Chondrocyte (in vitro differentiated cells): ENCODE data around the gene TMEM135. TPM values are rescaled to one million over a fixed set of nuclear protein-coding genes. Genes with fewer than 3 reads are reported as not detected.

Experiments used
- DNase-seq: peaks from one replicate; pipeline ENCODE4 v3.0.0; 2021; ENCODE audit warnings: mixed read lengths, low spot score
- H3K27ac Mint-ChIP-seq: one replicate; pipeline ENCODE4 v1.8.0; 2021; ENCODE audit warnings: mild to moderate bottlenecking, moderate library complexity, mixed read lengths; ENCODE audit not compliant: unreplicated experiment
- H3K27me3 Mint-ChIP-seq: 2 replicates; pipeline ENCODE4 v1.8.0; 2021; ENCODE audit warnings: low read depth, mixed read lengths
- H3K36me3 Mint-ChIP-seq: 2 replicates; pipeline ENCODE4 v1.8.0; 2021; ENCODE audit warnings: low read depth, mixed read lengths
- H3K4me1 Mint-ChIP-seq: 2 replicates; pipeline ENCODE4 v1.8.0; 2021; ENCODE audit warnings: low read depth, mild to moderate bottlenecking, mixed read lengths
- H3K4me3 Mint-ChIP-seq: one replicate; pipeline ENCODE4 v1.8.0; 2021; ENCODE audit warnings: mild to moderate bottlenecking, moderate library complexity, mixed read lengths; ENCODE audit not compliant: unreplicated experiment
- H3K9me3 Mint-ChIP-seq: 2 replicates; pipeline ENCODE4 v1.8.0; 2021; ENCODE audit warnings: low read depth, mixed read lengths
- total RNA-seq: library from RNA; stranded (reverse); gene quantifications from 3 replicates; pipeline ENCODE4 v1.2.1, GENCODE V29; 2021
- TF ChIP-seq, protein P1 (sequence below): fragments of 200-600 bp; sonication (generic); IDR thresholded peaks from 2 replicates; pipeline ENCODE4 v1.5.0; 2021; ENCODE audit warnings: antibody characterized with exemption, mild to moderate bottlenecking, moderate library complexity

TMEM135 gene
- total RNA-seq, 1 donor from 2014 or later, result 13.3 TPM

- no peak overlapping the region for H3K27ac Mint-ChIP-seq
- no peaks in the 10 kb centered on the region for H3K36me3 Mint-ChIP-seq
- no peak overlapping the region for H3K4me3 Mint-ChIP-seq
- H3K27me3 Mint-ChIP-seq, result no peaks in the 10 kb centered on the region
- H3K4me1 Mint-ChIP-seq, result peaks cover 4% of the 10 kb centered on the region
- peaks cover 5% of the 10 kb centered on the region for H3K9me3 Mint-ChIP-seq
- TF ChIP-seq, protein P1, sequence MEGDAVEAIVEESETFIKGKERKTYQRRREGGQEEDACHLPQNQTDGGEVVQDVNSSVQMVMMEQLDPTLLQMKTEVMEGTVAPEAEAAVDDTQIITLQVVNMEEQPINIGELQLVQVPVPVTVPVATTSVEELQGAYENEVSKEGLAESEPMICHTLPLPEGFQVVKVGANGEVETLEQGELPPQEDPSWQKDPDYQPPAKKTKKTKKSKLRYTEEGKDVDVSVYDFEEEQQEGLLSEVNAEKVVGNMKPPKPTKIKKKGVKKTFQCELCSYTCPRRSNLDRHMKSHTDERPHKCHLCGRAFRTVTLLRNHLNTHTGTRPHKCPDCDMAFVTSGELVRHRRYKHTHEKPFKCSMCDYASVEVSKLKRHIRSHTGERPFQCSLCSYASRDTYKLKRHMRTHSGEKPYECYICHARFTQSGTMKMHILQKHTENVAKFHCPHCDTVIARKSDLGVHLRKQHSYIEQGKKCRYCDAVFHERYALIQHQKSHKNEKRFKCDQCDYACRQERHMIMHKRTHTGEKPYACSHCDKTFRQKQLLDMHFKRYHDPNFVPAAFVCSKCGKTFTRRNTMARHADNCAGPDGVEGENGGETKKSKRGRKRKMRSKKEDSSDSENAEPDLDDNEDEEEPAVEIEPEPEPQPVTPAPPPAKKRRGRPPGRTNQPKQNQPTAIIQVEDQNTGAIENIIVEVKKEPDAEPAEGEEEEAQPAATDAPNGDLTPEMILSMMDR, result no peak
- no peak for DNase-seq
Measured at GRCh38 chr11:87134524-87135106, 96.9 kb downstream of the TMEM135 start.

DNA sequence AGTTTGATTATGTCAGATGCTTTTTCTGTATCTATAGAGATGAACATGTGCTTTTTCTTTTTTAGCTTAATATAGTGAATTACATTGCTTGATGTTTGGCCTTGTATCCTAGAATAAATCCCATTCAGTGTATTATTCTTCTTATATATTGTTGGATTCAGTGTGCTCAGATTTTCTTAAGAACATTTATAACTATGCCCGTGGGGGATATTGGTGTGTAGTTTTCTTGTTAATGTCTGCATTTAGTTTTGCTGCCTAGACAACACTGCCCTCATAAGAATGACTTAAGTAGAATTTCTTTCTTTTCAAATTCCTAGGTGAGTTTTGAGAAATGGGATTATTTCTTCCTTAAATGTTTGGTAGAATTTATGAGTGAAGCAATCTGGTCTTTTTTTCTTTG lies 98.5 kb downstream of the TMEM135 start:
- Mint-ChIP-seq H3K4me3 (no peak overlapping the region), H3K4me1 (peaks cover 4% of the 10 kb centered on the region), H3K27ac (no peak overlapping the region), H3K36me3 (peaks cover 3% of the 10 kb centered on the region), H3K27me3 (no peaks in the 10 kb centered on the region), H3K9me3 (peaks cover 10% of the 10 kb centered on the region)
- TF ChIP-seq, protein P1, result no peak
- DNase-seq, result no peak

DNA sequence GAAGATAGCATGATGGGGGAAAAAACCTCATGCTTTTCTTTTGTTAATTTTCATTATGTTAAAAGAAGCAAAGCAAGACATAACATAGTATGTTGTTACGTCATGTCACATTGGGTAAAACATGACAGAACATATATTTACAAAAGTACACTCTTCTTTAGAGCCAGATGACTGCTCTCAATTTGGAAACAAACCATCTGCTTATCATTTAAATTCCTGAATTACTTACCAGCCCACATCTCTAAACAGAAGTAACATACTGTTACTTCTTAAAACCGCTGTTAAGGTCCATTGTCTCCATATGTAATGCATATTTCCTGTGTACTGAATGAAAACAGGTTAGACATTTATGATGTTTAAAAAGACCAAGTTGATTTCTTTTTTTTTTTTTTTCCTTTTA lies 100.0 kb downstream of the TMEM135 start:
- Mint-ChIP-seq H3K27ac (no peak overlapping the region), H3K4me3 (no peak overlapping the region), H3K36me3 (peaks cover 3% of the 10 kb centered on the region), H3K27me3 (no peaks in the 10 kb centered on the region), H3K4me1 (peaks cover 4% of the 10 kb centered on the region), H3K9me3 (peaks cover 10% of the 10 kb centered on the region)
- DNase-seq, result no peak
- TF ChIP-seq, protein P1, result no peak

GRCh38 chr11:87139475-87139874 lies 101.7 kb downstream of the TMEM135 start:
- Mint-ChIP-seq H3K4me3 (no peak overlapping the region), H3K36me3 (peaks cover 3% of the 10 kb centered on the region), H3K9me3 (peaks cover 10% of the 10 kb centered on the region), H3K27ac (no peak overlapping the region), H3K27me3 (no peaks in the 10 kb centered on the region), H3K4me1 (peaks cover 4% of the 10 kb centered on the region)
- no peak for DNase-seq
- TF ChIP-seq, protein P1, result no peak

DNA sequence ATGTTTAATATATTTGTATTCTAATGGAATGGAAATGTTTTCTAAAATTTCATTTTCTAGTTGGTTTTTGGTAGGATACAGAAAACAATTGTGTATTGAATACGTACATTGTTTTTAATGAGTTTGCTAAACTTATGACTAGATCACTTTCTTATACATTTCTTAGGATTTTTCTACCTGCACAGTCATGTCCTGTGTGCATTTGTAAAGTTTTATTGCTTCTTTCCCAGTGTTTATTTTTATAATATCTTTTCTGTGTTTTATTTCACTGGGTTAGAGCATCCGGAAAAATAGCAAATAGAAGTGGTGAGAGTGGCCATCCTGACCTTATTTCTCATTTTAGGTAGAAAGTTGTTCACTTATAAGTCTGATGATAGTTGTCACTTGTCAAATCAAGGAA lies 103.6 kb downstream of the TMEM135 start:
- peaks cover 1% of the 10 kb centered on the region for H3K4me1 Mint-ChIP-seq
- TF ChIP-seq, protein P1, result no peak
- no peak for DNase-seq
- H3K27ac Mint-ChIP-seq, result no peak overlapping the region
- H3K4me3 Mint-ChIP-seq, result no peak overlapping the region
- peaks cover 3% of the 10 kb centered on the region for H3K36me3 Mint-ChIP-seq
- no peaks in the 10 kb centered on the region for H3K27me3 Mint-ChIP-seq
- H3K9me3 Mint-ChIP-seq, result peaks cover 10% of the 10 kb centered on the region
